NOMO-1 treated with DMSO at 0.1 percent for 48 hours (cell line): ENCODE measurements around the gene MYO18B.

Source experiments
- DNase-seq: peaks from one replicate; lab custom pipeline; 2025; ENCODE audit not compliant: unreplicated experiment; lab: John Stamatoyannopoulos, UW

Gene MYO18B

DNA sequence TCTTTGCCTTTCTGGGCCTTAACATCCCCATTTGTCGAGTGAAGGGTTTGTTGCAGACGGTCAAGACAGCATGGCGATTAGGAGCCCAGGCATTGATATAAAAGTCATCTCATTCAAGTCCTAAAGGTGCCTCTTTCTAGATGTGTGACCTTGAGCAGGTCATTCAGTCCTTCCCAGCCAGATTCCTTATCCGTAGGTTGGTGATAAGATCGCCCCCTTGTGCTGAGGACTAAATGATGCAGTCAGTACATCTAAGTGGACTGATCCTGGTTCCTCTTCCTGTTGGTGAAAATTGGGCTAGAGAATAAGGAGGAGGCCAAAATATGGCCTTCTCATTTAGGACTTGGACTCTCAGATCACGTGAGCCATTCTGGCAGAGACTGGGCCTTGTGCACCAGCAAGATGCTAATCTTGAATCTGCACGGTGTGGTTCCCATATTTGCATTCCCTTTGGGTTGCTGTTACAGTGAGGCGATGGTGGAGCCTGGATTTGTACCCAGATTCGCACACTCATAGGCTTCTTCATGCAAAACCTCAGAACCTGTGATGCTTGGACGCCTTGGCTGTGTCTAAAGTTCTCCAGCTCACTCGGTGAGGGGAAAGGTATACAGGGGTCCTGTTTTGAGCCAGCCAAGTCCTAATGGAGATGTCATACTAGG lies 156.8 kb downstream of the MYO18B start:
- DNase-seq = no peak

DNA sequence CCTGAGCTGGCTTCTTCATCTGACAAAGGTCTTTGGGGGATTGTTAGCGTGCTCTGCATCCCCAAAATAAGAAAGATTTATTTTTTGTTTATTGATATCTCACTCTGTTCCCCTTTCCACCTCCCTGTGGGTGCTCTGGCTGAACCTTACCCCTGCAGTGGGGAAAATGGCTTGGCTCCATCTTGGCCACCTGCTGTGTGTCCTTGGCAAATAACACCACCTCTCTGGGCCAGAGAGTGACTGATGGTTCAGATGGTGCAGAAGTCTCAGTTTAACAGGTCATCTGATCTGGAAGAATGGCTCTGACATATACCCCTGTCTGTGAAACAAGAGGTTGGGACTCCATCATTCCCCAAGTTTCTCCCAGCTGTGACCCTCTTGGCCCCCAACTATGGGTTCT lies 157.6 kb downstream of the MYO18B start:
- no peak for DNase-seq

DNA sequence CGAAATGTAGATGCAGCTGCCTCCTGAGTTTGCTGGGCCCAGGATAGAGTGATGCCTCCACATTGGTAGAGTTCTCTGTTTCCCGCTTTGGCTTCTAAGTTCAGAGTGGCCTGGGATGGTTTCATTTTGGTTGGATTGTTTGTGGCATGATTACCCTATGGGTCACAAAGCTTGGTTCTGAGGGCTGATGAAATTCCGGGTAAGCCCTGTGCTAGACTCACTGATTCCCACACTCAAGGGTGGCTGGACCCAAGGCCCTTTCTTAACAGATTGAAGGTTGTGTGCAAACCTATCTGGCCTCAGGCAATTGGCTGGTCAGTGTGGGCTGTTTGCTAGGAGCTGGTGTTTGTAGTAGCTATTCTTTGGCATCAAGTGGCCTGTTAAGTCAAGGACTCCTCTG lies 158.4 kb downstream of the MYO18B start:
- DNase-seq = no peak

DNA sequence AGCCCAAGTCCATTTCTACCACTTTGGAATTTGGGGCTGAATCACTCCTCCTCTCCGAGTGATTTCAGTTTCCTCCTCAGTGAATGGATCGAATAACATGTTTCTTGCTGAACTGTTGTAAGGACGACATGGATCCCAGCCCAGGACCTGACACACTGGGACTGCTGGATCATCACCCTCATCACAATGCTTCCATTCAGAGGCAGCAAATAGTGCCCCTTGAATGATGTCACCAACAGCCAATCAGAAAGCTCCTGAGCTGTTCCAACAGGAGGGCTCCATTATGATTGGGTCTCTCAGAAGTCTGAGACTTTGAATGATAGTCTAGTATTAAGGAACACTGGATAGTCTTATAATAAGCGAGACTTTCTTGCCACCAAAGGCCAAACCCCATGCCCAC lies 158.9 kb downstream of the MYO18B start:
- no peak for DNase-seq

DNA sequence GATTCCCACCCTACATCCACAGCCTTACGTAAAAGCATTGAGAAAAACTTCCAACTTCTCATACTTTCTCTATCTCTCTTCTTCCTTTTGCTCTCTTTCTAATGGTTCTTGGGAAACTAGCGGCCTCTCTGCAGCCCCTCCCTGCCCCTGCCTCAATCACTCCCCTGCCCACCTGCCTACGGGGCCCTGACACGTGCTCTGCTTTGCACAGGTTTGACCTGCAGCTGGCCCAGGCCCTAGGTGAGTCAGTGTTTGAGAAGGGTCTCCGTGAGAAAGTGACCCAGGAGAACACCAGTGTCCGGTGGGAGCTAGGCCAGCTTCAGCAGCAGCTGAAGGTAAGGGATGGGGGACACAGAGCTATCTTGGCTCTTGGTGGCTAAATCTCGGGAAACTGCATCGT lies 160.4 kb downstream of the MYO18B start:
- no peak for DNase-seq

DNA sequence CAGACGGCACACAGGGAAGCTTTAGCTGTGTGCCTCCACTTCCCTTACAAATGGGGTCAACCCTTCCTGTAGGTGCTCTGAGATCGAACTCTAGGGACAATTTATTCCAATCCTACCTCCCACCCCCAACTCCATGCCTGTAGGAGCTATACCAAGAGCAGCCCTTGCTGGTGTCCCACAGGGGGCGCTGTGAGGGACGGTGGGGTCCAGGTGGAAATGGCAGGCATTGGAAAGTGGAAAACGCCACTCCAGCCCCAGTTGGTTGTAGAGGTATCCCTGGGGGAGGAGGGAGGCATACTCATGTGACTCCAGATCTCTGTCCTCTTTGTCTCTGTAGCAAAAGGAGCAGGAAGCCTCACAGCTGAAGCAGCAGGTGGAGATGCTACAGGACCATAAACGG lies 161.3 kb downstream of the MYO18B start:
- DNase-seq = no peak

DNA sequence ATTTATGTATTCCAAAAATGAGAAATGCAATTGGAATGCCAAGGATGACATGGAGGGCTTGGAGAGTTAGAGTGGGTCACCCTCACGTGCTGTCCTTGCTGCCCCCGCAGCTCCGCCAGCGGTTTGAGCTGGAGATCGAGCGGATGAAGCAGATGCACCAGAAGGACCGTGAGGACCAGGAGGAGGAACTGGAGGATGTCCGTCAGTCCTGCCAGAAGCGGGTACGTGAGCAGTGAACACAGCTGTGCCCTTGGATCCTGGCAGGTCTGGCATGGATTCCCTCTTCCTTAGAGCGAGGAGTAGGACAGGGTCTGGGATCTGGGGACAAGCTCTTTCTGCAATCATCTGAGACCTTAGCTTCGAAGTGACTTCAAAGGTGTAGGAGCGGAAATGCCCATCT lies 166.2 kb downstream of the MYO18B start:
- no peak for DNase-seq

DNA sequence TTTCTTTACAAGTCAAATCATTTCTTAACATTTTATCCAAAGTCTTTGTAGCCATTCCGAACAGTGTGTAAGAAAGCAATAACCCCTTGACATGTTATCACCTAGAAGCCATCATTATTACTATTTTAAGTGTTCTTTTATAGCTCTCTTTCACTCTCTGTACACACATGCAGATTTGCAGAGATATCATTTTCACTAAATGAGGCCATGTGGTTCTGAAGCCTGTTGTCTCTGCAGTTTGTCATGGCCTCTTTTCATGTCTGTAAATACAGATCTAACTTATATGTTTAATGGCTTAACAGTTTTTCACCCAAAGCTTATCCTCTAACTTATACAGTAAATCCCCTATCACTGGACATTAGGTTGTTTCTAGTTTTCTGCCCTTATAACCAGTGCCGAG lies 166.8 kb downstream of the MYO18B start:
- no peak for DNase-seq

DNA sequence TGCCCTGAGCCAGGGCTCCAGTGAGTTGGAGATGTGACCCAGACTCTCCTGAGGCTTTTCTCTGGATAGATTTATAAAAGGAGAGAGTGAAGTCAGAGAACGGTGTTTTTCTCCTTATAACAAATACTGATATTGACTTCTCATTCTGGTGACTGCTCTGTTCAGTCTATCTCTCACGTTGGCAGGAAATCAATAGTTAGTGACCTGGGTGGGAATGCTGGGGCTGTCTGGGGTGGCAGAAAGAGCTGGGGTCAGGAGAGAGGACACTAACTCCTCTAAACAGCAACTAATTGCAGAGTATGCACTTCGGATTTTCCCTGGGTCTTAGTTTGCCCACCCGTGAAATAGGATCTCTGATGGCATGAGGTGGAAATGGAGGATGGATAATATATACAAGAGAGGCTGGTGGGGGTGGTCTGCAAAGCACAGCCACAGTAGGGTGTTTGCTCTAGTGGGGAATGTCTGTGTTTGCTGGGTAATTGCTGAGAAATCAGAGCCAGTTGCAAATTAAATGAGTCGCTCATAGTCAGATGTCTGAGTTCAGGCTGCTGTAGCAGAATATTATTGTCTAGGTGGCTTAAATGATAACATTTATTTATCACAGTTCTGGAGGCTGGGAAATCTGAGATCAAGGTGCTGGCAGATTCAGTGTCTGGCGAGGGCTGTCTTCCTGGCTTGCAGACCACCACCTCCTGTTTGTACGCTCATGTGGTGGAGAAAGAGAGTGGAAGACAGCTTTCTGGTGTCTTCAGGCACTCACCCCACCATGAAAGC lies 167.8 kb downstream of the MYO18B start:
- DNase-seq = no peak

DNA sequence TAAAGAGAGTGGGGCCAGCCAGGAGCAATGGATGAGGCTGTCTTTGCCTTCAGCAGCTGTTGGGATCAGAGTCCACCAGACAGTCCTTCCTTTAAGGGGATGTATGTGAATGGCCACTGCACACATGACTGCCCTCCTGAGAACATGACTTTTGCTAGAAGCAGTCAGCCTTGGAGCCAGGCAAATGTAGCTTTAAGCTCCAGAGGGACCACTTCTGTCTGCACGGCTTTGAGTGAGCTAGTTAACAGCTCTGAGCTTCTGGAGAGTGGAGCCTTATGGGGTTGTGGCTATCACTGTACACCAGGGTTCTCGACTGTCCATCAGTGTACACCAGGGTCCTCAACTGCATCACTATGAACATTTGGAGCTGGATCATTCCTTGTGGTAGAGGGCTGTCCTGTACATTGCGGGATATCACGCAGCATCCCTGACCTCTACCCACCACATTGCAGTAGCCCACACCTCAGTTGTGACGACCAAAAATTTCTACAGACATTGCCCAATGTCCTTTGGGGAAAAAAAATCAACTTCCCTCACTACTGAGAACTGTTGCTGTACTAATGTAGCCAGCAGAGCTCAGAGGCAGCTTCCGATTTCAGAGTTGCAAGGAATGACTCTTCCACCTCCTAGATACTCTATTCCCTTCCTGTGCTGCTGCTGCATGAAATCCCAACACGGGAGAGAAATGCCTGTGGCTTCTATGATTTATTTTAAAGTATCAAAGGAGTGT lies 169.4 kb downstream of the MYO18B start:
- no peak for DNase-seq

DNA sequence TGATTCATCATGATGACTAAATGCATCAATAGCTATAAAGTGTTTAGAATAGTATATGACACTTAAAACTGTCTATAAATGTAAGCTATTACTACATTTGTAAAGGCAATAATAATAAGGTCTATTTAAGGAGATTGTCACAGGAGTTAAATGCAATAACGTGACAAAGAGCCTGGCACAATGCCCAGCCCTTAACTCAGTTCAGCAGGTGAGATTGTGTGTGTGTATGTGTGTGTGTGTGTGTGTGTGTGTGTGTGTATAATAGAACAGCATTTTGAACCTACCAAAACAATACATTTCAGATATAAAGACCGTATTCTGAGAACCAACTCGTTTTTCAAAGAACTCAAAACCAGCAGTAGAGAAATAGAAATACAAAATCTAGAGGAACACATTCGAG lies 177.5 kb downstream of the MYO18B start:
- no peak for DNase-seq

DNA sequence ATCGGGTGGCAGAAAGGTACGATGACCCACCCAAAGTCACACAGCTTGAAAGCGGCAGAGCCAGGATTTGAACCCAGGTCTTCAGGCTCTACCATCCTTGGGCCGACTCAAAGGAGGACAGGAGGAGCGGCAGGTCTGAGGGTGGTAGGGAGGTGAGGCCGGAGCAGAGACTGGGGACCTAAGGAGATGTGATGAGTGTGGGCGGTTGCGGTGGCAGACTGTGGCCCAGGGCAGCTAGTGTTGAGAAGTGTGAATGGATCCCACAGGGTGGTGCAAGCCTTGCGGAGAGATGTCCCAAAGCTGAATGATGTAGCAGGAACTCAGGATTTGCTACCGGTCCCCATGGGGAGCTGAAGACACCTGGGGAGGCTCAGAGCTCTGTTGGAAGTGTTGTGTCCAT lies 180.2 kb downstream of the MYO18B start:
- no peak for DNase-seq

DNA sequence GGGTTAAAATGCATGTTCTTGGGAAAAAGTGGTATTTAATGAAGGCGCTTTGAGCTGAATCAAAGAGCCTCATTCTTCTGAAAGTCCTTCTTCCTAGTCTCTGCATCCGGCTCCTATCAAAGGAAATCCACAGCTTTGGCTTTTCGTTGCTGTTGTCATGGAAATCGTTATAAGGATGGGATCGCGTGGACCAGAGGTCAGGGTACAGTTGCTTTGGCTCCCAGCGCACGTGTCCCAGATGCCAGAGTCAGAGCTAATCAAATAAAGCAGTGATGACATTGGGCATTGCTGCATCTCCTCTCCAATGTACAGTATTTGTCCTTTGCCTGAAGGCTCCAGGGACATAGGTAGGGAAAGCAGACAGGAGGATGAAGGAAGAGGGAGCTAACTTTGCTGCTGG lies 181.9 kb downstream of the MYO18B start:
- no peak for DNase-seq

DNA sequence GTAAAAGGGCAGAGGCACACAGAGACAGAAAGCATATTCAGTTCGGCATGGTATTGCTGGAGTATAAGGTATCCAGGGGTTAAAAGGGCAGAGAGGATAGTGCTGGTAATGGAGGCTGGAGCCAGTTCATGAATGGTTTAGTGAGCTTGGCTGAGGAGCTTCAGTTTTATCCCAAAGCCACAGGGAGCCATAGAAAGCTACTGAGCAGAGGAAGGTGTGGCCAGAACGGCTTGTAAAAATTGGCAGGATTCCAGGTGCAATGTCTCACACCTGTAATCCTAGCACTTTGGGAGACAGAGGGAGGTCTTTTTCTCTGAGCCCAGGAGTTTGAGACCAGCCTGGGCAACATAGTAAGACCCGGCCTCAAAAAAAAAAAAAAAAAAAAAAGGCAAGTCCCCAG lies 186.1 kb downstream of the MYO18B start:
- DNase-seq = no peak

DNA sequence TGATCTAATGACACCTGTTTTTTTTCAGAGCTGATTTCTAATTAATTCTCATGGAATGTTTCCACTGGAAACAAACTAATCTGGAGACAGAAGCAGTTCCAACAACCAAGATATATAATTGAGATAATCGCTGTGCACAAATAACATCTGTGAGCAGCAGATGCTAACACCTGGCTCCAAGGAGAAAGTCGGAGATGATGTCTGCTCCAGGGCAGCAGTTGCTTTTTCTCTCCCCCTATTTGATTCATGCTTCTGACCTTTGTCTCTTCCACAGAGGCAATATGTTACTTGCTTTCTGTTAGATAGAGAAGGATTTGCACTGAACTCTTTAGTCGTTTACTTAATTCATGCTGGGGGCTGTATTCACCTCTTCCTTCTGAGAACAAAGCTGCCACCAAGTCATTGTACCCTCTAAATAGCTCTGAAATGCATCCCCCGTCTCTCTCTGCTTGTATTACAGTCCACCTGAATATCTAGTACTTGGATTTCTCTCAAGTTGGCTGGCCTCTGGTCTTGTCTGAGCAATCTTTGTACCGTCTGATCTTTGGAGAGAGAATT lies 187.4 kb downstream of the MYO18B start:
- DNase-seq = no peak

DNA sequence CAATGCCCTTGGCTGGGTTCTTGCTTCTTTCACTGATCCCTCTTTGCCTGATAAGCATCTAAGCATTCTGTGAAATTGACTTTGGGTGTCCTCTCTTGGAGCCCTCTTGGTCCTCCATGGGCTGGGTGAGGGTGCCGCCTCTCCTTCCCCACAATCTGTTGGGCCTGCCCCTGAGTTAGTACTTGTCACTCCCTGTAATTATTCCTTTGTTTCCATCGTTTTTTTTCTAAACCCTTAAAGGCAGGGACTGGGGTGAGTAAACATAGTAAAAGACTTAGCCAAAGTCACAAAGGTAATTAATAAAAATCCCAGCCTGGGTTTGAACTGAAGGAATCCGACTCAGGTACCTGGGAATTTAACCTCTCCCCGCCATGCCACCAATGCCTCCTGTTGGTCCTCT lies 188.1 kb downstream of the MYO18B start:
- DNase-seq = no peak

DNA sequence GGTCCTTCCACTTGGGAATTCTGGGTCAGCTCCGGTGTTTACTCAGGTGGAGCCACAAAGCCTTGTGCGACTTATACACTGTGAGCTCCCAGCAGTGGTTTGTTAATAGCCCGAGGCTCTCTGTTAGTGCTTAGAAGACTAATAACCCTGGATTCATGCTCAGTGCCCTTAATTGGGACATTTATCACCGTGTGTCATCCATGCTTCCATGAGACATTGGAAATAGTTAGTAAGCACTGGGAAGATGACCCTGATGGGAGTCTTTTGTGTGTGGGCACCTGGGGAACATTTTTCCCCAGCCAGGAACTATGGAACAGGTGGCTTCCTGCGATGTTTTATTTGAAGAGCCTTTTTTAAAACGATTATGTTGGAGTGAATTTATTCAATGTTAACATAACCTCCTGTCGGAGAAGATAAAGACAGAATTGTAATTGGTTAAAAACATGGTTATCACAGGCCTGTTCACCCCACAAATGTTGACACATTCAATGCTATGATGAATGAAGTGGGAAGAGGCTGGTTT lies 188.9 kb downstream of the MYO18B start:
- no peak for DNase-seq

DNA sequence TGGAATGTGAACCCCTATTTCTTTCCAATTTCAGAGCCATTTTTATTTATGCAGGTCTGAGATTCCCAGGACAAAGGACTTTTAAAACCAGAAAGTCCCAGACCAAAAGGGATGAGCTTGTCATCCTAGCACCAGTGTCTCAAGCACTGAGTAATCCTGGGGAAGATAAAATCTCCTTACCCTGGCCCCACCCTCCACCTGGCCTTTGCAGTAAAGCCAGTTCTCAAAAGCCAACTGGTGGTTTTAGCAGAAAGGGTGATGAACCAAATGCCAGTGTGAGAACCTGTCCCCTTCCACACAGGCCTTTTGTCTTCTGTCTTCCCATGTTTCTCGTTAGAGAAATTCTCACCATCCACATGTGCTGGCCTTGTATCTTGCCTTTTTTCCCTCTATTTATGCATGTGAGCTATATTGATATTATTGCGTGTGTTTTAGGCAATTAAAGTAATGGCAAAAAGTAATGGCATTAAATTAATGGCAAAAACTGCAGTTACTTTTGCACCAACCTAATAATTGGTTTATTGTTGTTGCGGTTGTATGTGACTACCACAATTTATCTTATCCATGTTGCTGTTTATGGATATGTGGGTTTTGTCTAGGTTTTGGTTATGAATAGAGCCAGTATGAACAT lies 191.3 kb downstream of the MYO18B start:
- no peak for DNase-seq

DNA sequence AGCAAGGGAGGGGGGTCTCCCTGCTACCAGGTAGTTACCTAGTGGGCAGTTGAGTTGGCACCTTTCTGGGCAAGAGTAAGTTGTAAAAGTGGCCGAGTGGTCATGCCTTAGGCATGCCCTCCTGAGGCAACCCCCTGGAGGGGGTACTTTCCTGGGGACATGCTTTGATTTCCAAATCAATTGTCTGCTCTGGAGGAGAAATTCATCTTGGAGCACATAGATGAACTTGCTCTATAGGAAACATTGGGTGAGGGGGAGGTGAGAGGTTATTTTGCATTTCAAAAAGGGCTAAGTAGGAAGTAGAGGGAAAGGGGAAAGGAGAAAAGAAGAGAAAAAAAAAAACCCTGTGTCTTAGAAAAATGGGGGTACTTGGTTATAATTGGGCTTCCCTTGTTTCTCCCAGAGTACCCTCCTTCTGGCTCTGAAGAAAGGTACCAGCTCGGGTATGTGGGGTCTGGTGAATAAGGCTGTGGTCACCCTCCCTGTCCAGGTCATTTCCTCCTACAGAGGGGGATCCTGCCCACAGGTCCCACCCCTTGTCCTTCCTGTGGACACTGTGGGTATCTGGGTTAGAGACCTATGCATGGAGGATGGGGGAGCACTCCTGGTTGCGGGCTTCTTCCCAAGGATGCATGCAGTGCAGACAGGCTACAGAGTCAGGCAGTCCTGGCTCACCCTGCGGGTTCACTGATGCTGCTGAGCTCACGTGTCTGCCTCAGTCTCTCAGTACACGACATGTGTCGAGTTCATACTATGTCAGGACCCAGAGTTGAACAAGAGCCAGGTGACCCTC lies 193.5 kb downstream of the MYO18B start:
- DNase-seq = no peak

DNA sequence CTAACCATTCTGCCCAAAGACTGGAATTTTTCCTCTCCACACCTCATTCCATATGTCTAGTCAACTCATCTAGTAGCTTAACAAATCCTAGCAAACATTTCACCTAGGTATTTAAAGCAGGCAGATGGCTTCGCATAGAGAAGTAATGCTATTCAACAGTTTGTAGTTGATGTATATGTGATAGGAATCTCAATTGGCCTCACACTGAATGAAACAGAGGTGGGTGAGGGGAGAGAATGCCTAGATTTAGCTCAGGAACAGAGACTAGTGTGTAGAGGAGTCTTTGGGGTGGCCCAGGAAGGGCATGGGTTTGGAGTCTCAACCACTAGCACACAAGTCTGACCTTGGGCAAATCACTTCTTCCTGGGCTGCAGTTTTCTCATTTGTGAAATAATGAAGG lies 196.2 kb downstream of the MYO18B start:
- DNase-seq = no peak
